LNCaP clone FGC (cell line): ENCODE measurements around the gene SPINDOC.
"Not testable (repeated sequence)": the region's sequence is repeated elsewhere in the genome, so short reads cannot be mapped to it uniquely, and the experiment has no call there.

Experiments used
- DNase-seq: peaks from one replicate; pipeline ENCODE4 v3.0.0-alpha.2; 2011; ENCODE audit warnings: low read depth
- H3K4me3 ChIP-seq: 2 replicates; pipeline ENCODE4 v1.5.1; 2011; ENCODE audit warnings: mild to moderate bottlenecking, low read depth, low read length, control low read depth
- CTCF ChIP-seq: IDR thresholded peaks from 2 replicates; pipeline ENCODE4 v1.5.1; 2012; ENCODE audit warnings: mild to moderate bottlenecking; ENCODE audit not compliant: control insufficient read depth, insufficient read depth; ENCODE audit errors: extremely low read depth

The SPINDOC gene

GRCh38 chr11:63853476-63853875 lies 40.2 kb downstream of the SPINDOC start:
- no peak for DNase-seq
- H3K4me3 ChIP-seq: no peak overlapping the region
- TF ChIP-seq CTCF: no peak

- DNase-seq: no peak
- no peak overlapping the region for H3K4me3 ChIP-seq
- no peak for TF ChIP-seq CTCF
These were observed 41.4 kb downstream of the SPINDOC start for GRCh38 chr11:63854696-63855095.

- TF ChIP-seq CTCF: no peak
- H3K4me3 ChIP-seq: no peak overlapping the region
- DNase-seq: no peak
These were observed 42.7 kb downstream of the SPINDOC start for GRCh38 chr11:63855975-63856374.

GRCh38 chr11:63858628-63859550 lies 45.6 kb downstream of the SPINDOC start:
- no peak for DNase-seq
- no peak overlapping the region for H3K4me3 ChIP-seq
- no peak for TF ChIP-seq CTCF

GRCh38 chr11:63862923-63863322 lies 49.7 kb downstream of the SPINDOC start:
- no peak for TF ChIP-seq CTCF
- DNase-seq: peak; percentile 85
- no peak overlapping the region for H3K4me3 ChIP-seq

- not testable (repeated sequence) for DNase-seq
These were observed 50.4 kb downstream of the SPINDOC start for GRCh38 chr11:63863620-63864019.

GRCh38 chr11:63866211-63866610 lies 53.0 kb downstream of the SPINDOC start:
- no peak overlapping the region for H3K4me3 ChIP-seq
- peak; percentile 86 for DNase-seq
- TF ChIP-seq CTCF: no peak

More at GRCh38 chr11:63863620-63864019, 50.4 kb downstream of the SPINDOC start:
- H3K4me3 ChIP-seq: not testable (repeated sequence)
